Gastroesophageal sphincter (tissue), 3 donors: ENCODE results near the gene PCNT.

Experiments used
- EP300 ChIP-seq: sonication (generic); formaldehyde crosslinking; IDR thresholded peaks from one replicate; pipeline ENCODE4 v1.6.1; 2017; ENCODE audit warnings: antibody characterized with exemption, mild to moderate bottlenecking
- POLR2AphosphoS5 ChIP-seq: sonication (generic); formaldehyde crosslinking; IDR thresholded peaks from one replicate; pipeline ENCODE4 v1.6.1; 2017; ENCODE audit warnings: antibody characterized with exemption
- TF ChIP-seq, protein P1 (sequence below), 4 experiments: fragments of 200-600 bp in 2 of 4; fragments of 450-650 bp in 2 of 4; sonication (generic) in 1 of 4; IDR thresholded peaks; one replicate each; pipeline ENCODE4 v1.5.1; 2017 to 2019; ENCODE audit warnings: antibody characterized with exemption in 4 of 4, mild to moderate bottlenecking in 2 of 4, moderate library complexity in 2 of 4

DNA sequence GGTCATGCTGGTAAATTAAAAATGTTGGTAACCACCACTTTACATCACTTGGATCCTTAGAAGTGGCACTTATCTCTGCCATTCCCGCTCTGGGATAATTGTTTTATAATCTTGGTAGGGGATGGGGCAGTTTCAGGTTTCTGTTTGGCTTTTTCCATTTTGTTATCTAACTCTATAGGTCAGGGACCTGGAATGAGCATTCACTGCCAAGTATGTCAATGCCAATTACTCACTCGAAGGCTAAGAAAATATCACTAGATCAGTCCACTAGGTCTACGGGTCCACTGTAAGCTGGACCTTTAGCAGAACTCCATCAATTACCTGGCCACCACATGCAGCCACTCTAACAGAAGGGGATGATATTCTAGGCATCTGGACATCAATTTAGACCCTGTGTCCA is 130.2 kb downstream of the PCNT start:
- TF ChIP-seq, protein P1, sequence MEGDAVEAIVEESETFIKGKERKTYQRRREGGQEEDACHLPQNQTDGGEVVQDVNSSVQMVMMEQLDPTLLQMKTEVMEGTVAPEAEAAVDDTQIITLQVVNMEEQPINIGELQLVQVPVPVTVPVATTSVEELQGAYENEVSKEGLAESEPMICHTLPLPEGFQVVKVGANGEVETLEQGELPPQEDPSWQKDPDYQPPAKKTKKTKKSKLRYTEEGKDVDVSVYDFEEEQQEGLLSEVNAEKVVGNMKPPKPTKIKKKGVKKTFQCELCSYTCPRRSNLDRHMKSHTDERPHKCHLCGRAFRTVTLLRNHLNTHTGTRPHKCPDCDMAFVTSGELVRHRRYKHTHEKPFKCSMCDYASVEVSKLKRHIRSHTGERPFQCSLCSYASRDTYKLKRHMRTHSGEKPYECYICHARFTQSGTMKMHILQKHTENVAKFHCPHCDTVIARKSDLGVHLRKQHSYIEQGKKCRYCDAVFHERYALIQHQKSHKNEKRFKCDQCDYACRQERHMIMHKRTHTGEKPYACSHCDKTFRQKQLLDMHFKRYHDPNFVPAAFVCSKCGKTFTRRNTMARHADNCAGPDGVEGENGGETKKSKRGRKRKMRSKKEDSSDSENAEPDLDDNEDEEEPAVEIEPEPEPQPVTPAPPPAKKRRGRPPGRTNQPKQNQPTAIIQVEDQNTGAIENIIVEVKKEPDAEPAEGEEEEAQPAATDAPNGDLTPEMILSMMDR (IDR thresholded peaks at IDR 0.05): no peak
- TF ChIP-seq EP300 (no peak), POLR2AphosphoS5 (no peak)
